GM19438 (cell line): ENCODE data around the gene PAM16.
A peak's percentile ranks its signal among the peaks of the same experiment; 100 is the strongest.
"Not testable (repeated sequence)": the region's sequence is repeated elsewhere in the genome, so short reads cannot be mapped to it uniquely, and the experiment has no call there.

ENCODE experiments used
- ATAC-seq: cut with Tn5 transposase; IDR thresholded peaks from one replicate; pipeline ENCODE4 v1.9.1; 2021; ENCODE audit warnings: low read depth; ENCODE audit not compliant: unreplicated experiment

The PAM16 gene

GRCh38 chr16:4350787-4351659 lies at the start of gene PAM16:
Gene PAM16, minus strand, starts transcription at chr16:4351321. Its CDS starts 87 bp downstream, at chr16:4351234.
- ATAC-seq, result peak; percentile 91

GRCh38 chr16:4399001-4399730 lies 48.0 kb upstream of the PAM16 start:
- ATAC-seq, result no peak

GRCh38 chr16:4395055-4395726 lies 44.1 kb upstream of the PAM16 start:
- ATAC-seq, result no peak

GRCh38 chr16:4393850-4394249 lies 42.7 kb upstream of the PAM16 start:
- not testable (repeated sequence) for ATAC-seq

GRCh38 chr16:4393240-4393600 lies 42.1 kb upstream of the PAM16 start:
- no peak for ATAC-seq

GRCh38 chr16:4392382-4393239 lies 41.5 kb upstream of the PAM16 start:
- no peak for ATAC-seq

GRCh38 chr16:4391631-4392381 lies 40.7 kb upstream of the PAM16 start:
- ATAC-seq, result no peak

GRCh38 chr16:4390266-4391260 lies 39.4 kb upstream of the PAM16 start:
- no peak for ATAC-seq

GRCh38 chr16:4389051-4389955 lies 38.2 kb upstream of the PAM16 start:
- ATAC-seq, result no peak

- no peak for ATAC-seq
Observed at GRCh38 chr16:4388271-4389021, 37.3 kb upstream of the PAM16 start.

- ATAC-seq, result no peak
Observed at GRCh38 chr16:4387781-4388180, 36.7 kb upstream of the PAM16 start.

- no peak for ATAC-seq
Observed at GRCh38 chr16:4386951-4387565, 35.9 kb upstream of the PAM16 start.

- no peak for ATAC-seq
Observed at GRCh38 chr16:4386451-4386805, 35.3 kb upstream of the PAM16 start.

GRCh38 chr16:4385789-4386450 lies 34.8 kb upstream of the PAM16 start:
- no peak for ATAC-seq

GRCh38 chr16:4385066-4385788 lies 34.1 kb upstream of the PAM16 start:
- ATAC-seq, result no peak
